Gastroesophageal sphincter (tissue), 3 donors: ENCODE results near the gene MYLK4.
A peak's percentile ranks its signal among the peaks of the same experiment; 100 is the strongest.

Experiments used
- EP300 ChIP-seq: sonication (generic); formaldehyde crosslinking; IDR thresholded peaks from one replicate; pipeline ENCODE4 v1.6.1; 2017; ENCODE audit warnings: antibody characterized with exemption, mild to moderate bottlenecking
- POLR2A ChIP-seq, 2 donors: fragments of 450-650 bp; IDR thresholded peaks; one replicate each; pipeline ENCODE4 v1.6.1; 2017; ENCODE audit warnings: antibody characterized with exemption in 2 of 2, mild to moderate bottlenecking in 2 of 2, moderate library complexity in 1 of 2
- POLR2AphosphoS5 ChIP-seq: sonication (generic); formaldehyde crosslinking; IDR thresholded peaks from one replicate; pipeline ENCODE4 v1.6.1; 2017; ENCODE audit warnings: antibody characterized with exemption
- TF ChIP-seq, protein P1 (sequence below), 4 experiments: fragments of 200-600 bp in 2 of 4; fragments of 450-650 bp in 2 of 4; sonication (generic) in 1 of 4; IDR thresholded peaks; one replicate each; pipeline ENCODE4 v1.5.1; 2017 to 2019; ENCODE audit warnings: antibody characterized with exemption in 4 of 4, mild to moderate bottlenecking in 2 of 4, moderate library complexity in 2 of 4

DNA sequence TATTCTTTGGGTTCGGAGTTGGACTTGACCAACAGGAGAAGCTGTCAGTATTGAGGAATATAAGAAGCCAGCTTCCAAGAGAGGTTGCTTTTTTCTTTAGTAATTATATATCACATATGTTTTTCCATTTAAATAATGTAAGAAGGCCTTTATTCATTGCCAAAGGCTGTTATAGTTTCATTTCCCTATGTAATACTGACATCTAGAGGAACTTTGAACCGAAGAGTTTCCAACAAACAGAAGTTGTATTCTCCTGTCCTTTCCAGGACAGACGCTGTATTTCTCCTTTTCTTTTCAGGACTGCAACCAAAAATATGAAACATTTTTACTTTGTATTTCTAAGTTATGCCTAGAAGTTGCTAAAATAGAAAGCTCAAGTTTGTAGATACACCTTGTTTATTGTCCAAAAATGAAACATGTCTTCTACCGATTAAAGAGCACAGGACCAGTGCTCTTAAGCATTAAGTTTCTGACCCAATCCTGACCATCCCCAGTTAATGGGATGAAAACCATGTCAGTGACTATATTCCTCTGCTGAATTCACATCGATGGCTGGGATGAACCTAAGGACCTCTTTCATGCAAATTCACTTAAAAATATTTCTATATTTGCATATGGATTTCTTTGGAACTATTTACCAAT, 55.1 kb downstream of the MYLK4 start:
- TF ChIP-seq, protein P1, sequence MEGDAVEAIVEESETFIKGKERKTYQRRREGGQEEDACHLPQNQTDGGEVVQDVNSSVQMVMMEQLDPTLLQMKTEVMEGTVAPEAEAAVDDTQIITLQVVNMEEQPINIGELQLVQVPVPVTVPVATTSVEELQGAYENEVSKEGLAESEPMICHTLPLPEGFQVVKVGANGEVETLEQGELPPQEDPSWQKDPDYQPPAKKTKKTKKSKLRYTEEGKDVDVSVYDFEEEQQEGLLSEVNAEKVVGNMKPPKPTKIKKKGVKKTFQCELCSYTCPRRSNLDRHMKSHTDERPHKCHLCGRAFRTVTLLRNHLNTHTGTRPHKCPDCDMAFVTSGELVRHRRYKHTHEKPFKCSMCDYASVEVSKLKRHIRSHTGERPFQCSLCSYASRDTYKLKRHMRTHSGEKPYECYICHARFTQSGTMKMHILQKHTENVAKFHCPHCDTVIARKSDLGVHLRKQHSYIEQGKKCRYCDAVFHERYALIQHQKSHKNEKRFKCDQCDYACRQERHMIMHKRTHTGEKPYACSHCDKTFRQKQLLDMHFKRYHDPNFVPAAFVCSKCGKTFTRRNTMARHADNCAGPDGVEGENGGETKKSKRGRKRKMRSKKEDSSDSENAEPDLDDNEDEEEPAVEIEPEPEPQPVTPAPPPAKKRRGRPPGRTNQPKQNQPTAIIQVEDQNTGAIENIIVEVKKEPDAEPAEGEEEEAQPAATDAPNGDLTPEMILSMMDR (IDR thresholded peaks at IDR 0.05) = peak in 2 of 4 experiments; percentile 24 to 45
- TF ChIP-seq EP300 (no peak), POLR2A (IDR thresholded peaks at IDR 0.05) (no peak), POLR2AphosphoS5 (no peak)
